ENCODE measurements around the gene USP35.
"Not testable (repeated sequence)": the region's sequence is repeated elsewhere in the genome, so short reads cannot be mapped to it uniquely, and the experiment has no call there.

The USP35 gene

DNA sequence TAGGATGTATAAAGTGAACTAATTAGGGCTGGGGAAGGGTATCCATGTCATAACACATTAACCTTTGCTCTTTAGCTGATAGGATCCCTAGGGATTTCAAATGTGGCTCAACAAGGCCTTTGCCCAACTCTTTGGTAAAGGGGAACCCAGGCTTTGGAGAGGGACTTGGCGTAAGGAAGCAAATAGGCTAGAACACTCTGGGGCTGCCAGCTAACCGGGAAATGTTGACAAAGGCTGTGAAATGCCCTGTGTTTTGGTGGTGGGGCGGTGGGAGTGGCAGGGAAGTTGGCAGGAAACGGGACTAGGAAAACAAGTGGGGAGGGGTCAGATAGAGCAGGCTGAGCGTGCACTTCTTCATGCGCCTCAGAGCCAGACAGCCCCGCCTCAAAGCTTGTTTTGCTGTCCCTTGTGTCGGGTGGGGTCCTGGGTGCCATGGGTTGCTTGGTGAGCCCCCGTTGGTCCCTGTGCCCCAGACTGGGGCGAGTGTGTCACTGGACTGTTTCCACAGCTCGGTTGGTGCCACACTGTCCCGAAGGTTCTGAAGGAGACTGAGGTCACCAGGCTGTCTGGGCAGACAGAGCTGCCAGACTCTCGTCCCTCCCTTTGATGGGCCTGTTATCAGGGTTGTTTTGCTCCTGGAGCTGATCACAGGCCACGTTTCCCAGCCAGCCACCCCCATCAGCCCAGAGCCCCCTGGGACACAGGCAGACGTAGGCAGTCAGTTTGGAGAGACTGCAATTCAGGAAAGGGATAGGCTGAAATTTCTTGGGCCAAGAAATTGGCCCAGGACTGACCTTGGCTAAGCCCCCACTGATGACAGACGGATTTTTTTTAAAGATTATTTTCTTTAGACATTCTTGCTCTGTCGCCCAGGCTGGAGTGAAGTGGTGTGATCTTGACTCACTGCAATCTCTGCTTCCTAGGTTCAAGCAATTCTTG lies 19.9 kb upstream of the USP35 start:
- DNase-seq (ENCODE audit: low read depth, low spot score), result no peak
- no peak overlapping the region for H3K4me3 ChIP-seq (ENCODE audit: low read length)

- H3K4me3 ChIP-seq (ENCODE audit: low read length), result no peak overlapping the region
These were observed 18.3 kb upstream of the USP35 start for GRCh38 chr11:78170413-78170812.

GRCh38 chr11:78170874-78171549 lies 17.7 kb upstream of the USP35 start:
- no peak overlapping the region for H3K4me3 ChIP-seq (ENCODE audit: low read length)
- DNase-seq (ENCODE audit: low read depth, low spot score), result no peak

More at GRCh38 chr11:78170413-78170812, 18.3 kb upstream of the USP35 start:
- DNase-seq (ENCODE audit: low read depth, low spot score), result no peak

- H3K4me3 ChIP-seq (ENCODE audit: low read length), result no peak overlapping the region
- DNase-seq (ENCODE audit: low read depth, low spot score), result no peak
These were observed 16.8 kb upstream of the USP35 start for GRCh38 chr11:78171951-78172350.

DNA sequence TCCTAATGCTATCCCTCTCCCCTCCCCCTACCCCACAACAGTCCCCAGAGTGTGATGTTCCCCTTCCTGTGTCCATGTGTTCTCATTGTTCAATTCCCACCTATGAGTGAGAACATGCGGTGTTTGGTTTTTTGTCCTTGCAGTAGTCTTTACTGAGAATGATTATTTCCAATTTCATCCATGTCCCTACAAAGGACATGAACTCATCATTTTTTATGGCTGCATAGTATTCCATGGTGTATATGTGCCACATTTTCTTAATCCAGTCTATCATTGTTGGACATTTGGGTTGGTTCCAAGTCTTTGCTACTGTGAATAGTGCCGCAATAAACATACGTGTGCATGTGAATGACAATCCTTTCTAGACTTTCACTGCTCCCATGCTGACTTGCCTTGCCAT lies 12.9 kb upstream of the USP35 start:
- DNase-seq (ENCODE audit: low read depth, low spot score); H3K4me3 ChIP-seq (ENCODE audit: low read length): not testable (repeated sequence)

DNA sequence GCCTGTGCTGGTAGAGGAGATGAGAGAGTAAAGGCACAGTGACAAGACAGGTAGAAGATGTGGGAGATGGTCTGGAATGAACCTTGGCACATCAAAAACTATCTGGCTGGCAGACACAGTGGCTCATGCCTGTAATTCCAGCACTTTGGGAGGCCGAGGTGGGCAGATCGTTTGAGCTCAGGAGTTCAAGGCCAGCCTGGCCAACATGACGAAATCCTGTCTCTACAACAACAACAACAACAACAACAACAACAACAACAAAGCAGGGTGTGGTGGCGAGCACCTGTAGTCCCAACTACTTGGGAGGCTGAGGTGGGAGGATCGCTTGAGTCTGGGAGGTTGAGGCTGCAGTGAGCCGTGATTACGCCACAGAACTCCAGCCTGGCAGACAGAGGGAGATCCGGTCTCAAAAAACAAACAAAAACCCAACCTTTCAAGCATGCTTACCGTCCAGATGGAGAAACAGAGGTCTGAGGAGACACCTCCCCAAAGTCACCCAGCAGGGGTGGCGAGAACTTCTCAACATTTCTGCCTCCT lies 12.0 kb upstream of the USP35 start:
- no peak overlapping the region for H3K4me3 ChIP-seq (ENCODE audit: low read length)
- DNase-seq (ENCODE audit: low read depth, low spot score), result no peak

- DNase-seq (ENCODE audit: low read depth, low spot score), result no peak
- H3K4me3 ChIP-seq (ENCODE audit: low read length), result no peak overlapping the region
These were observed 11.5 kb upstream of the USP35 start for GRCh38 chr11:78177216-78177615.

DNA sequence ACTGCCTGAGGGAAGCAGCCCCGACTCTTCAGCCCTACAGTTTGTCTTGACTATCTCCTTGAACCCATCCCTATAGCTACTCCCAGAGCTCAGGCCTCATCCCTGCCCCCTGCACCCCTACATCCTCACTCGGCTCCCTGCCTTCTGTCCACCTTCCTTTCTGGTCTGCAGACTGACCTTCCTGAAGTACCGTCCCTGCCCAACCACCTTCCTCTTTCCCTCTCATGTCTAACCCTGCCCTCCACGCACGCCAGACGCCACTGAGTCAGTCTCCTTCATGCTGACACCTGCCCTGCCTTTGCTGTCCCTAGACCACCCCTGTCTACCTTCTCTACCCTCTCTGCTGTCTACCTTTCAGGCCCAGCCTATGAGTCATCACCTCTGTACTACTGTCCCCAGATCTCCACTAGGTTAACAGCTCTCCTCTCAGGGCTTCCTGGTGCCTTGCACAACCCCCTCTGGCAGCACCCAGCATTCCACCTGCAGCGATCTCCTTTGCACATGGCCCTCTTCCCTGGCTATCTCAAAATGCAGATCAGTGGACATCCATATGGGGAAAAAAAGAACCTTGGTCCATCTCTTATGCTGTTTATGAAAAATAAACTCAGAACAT lies 9.2 kb upstream of the USP35 start:
- DNase-seq (ENCODE audit: low read depth, low spot score), result no peak
- H3K4me3 ChIP-seq (ENCODE audit: low read length), result no peak overlapping the region

- no peak overlapping the region for H3K4me3 ChIP-seq (ENCODE audit: low read length)
- no peak for DNase-seq (ENCODE audit: low read depth, low spot score)
These were observed 8.0 kb upstream of the USP35 start for GRCh38 chr11:78180751-78181150.

- H3K4me3 ChIP-seq (ENCODE audit: low read length), result no peak overlapping the region
- DNase-seq (ENCODE audit: low read depth, low spot score), result no peak
These were observed 7.5 kb upstream of the USP35 start for GRCh38 chr11:78181185-78181584.

GRCh38 chr11:78187366-78188285 lies 1.1 kb upstream of the USP35 start:
- no peak for DNase-seq (ENCODE audit: low read depth, low spot score)

DNA sequence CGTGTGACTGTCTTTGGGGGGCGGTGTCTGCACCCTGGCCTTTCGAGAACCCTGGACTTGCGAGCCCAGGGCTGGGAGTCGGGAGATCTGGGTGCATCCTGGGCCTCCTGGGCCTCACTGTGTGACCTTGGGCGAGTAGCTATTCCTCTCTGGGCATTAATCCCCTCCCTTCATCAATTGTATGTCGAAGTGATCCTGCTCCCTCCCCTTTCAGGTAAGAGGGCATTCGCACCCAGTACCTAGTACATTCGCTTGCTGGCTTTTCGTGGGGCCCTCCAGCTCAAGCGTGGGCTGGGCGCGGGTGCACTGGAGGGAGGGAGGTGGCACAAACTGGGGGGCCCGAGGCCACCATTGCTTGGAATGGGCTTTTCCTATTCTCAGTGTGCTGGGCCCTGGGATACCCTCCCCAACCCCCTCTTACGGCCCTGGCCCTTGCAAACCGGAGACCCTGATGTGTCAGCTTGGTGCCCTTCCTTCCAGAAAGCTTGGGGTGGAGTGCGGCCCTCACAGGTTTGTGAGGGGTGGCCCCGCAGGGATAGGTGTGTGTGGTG lies 530 bp downstream of the USP35 start:
- H3K4me3 ChIP-seq (ENCODE audit: low read length), result peak overlapping the region; percentile 82
- DNase-seq (ENCODE audit: low read depth, low spot score), result no peak

More at GRCh38 chr11:78187366-78188285, 1.1 kb upstream of the USP35 start:
- peak overlapping the region; percentile 82 for H3K4me3 ChIP-seq (ENCODE audit: low read length)

GRCh38 chr11:78189851-78190250 lies 1.1 kb downstream of the USP35 start:
- peak overlapping the region; percentile 82; the same call in 1 of the 2 replicates for H3K4me3 ChIP-seq (ENCODE audit: low read length)
- DNase-seq (ENCODE audit: low read depth, low spot score), result no peak

- DNase-seq (ENCODE audit: low read depth, low spot score), result no peak
- H3K4me3 ChIP-seq (ENCODE audit: low read length), result no peak overlapping the region
These were observed 1.7 kb downstream of the USP35 start for GRCh38 chr11:78190374-78190773.

GRCh38 chr11:78190871-78191538 lies 2.3 kb downstream of the USP35 start:
- no peak for DNase-seq (ENCODE audit: low read depth, low spot score)

GRCh38 chr11:78192223-78192719 lies 3.6 kb downstream of the USP35 start:
- H3K4me3 ChIP-seq (ENCODE audit: low read length), result no peak overlapping the region
- DNase-seq (ENCODE audit: low read depth, low spot score), result no peak

More at GRCh38 chr11:78190871-78191538, 2.3 kb downstream of the USP35 start:
- H3K4me3 ChIP-seq (ENCODE audit: low read length), result no peak overlapping the region

GRCh38 chr11:78192911-78193351 lies 4.2 kb downstream of the USP35 start:
- DNase-seq (ENCODE audit: low read depth, low spot score), result no peak
- no peak overlapping the region for H3K4me3 ChIP-seq (ENCODE audit: low read length)

DNA sequence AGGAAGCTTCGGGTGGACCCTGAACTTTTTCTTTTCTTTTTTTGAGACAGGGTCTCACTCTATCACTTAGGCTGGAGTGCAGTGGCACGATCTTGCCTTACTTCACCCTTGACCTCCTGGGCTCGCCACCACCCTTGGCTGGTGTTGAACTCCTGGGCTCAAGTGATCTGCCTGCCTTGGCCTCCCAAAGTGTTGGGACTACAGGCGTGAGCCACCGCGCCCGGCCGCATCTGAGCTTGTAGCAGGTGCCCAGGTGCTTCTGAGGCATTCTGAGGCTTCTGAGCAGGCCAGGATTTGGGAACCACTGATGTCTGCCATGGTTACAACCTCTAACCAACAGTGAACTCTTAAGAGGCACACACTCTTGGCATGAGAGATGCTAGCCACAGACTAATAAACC lies 5.1 kb downstream of the USP35 start:
- no peak overlapping the region for H3K4me3 ChIP-seq (ENCODE audit: low read length)
- no peak for DNase-seq (ENCODE audit: low read depth, low spot score)
